Measurements from ENCODE around the gene STON1. TPM values are rescaled to one million over a fixed set of nuclear protein-coding genes. Genes with fewer than 3 reads are reported as not detected.

STON1 gene
- total RNA-seq: 35.2 TPM
- long read RNA-seq, full-length matches to known transcripts: 14 of 31 reads
- long read RNA-seq, partial matches to known transcripts: 9 of 31 reads
- long read RNA-seq, other reads (novel, unspliced or antisense): 8 of 31 reads

DNA sequence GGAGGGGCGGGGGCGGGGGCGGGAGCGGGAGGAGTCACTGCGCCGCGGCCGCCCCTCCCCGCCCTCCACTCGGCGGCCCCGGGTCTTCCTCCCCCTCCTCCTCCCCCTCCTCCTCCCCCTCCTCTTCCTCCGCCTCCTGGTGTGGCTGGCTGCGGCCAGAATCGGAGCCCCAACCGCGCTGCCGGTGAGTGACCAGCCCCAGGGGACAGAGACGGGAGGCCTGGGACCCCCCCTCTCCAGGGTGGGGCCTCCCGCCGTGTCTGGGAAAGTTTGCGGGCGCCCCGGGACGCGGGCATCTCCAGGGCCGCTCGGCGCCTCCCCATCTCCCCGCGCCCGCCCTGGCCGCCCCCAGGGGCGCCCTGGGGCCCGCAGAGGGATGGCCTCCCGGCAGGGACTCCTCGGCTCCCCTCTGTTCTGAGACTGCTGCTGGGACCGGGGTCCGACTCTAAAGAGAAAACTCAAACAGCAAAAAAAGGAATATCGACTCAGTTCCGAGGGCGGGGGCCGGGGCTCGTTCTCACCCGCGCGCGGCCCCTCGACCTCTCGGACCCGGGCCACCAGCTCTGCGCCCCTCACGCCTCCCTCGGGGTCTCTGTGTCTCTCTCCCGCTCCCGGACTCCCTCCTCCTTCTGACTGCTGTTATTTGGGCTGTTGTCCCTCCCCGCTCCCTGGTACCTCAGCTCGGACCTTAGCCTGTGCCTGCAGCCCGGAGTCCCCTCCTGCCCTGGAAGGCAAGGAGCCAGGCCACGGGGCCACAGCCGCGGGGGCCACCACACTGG lies at the start of gene STON1:
Gene STON1 (plus strand): TSS at position 122 of the 779 bp plus-strand sequence. CDS start 50,480 bp downstream, outside the sequence.
- Histone ChIP-seq H3K27ac (peak within 1 kb of the TSS; percentile 84), H3K9me3 (no peaks in the 10 kb centered on the region), H3K27me3 (no peaks in the 10 kb centered on the region), H3K36me3 (no peaks in the 10 kb centered on the region), H3K4me3 (peak within 1 kb of the TSS; percentile 83), H3K4me1 (peaks cover 12% of the 10 kb centered on the region)
- TF ChIP-seq CTCF (IDR thresholded peaks at IDR 0.05): peak; percentile 23
- intact Hi-C loops (cut with DNase I): no loop called here
- DNase-seq: peak; percentile 78
- peak; percentile 76 for ATAC-seq

DNA sequence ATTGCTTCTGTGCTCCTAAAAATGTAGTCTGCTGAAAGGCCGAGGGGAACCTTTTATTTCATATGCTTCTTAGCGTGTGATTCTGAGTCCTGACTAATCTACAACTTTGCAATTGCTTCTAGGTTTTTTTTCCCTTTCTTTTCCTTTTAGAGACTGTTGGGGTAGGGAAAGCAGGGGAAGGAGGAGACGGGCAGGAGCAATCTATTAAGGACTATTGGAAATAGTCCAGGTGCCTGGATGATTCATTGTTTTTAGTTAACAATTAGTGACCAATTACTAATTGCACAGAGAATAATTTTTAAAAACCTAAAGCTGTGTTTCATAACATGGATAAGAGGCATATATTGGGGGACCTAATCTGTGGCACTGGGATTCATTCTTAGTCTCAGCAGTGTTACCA lies 49.4 kb upstream of the STON1 start:
- ATAC-seq (no peak), DNase-seq (no peak)
- H3K9me3 ChIP-seq: no peaks in the 10 kb centered on the region
- intact Hi-C loops (cut with DNase I): no loop called here
- H3K36me3 ChIP-seq: peaks cover 30% of the 10 kb centered on the region
- H3K27ac ChIP-seq: peak overlapping the region; percentile 33
- no peak overlapping the region for H3K4me3 ChIP-seq
- no peak for TF ChIP-seq CTCF (IDR thresholded peaks at IDR 0.05)
- H3K4me1 ChIP-seq: peaks cover 28% of the 10 kb centered on the region
- no peaks in the 10 kb centered on the region for H3K27me3 ChIP-seq

- TF ChIP-seq CTCF (IDR thresholded peaks at IDR 0.05): no peak
- Histone ChIP-seq H3K4me3 (no peak overlapping the region), H3K36me3 (peaks cover 44% of the 10 kb centered on the region), H3K27ac (no peak overlapping the region), H3K27me3 (no peaks in the 10 kb centered on the region), H3K4me1 (peaks cover 28% of the 10 kb centered on the region), H3K9me3 (no peaks in the 10 kb centered on the region)
- ATAC-seq (no peak), DNase-seq (no peak)
- intact Hi-C loops (cut with DNase I): no loop called here
Observed at GRCh38 chr2:48482313-48482712, 47.6 kb upstream of the STON1 start.

DNA sequence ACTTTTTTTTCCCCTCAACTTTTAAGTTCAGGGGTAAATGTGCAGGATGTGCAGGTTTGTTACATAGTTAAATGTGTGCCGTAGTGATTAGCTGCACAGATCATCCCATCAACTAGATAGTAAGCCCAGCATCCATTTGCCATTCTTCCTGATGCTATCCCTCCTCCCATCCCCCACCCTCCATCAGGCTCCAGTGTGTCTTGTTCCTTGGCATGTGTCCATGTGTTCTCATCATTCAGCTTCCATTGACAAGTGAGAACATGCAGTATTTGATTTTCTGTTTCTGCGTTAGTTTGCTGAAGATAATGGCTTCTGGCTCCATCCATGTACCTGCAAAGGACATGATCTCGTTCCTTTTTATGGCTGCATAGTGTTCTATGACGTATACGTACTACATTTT lies 47.2 kb upstream of the STON1 start:
- TF ChIP-seq CTCF (IDR thresholded peaks at IDR 0.05): no peak
- Histone ChIP-seq H3K36me3 (peaks cover 48% of the 10 kb centered on the region), H3K27me3 (no peaks in the 10 kb centered on the region), H3K9me3 (no peaks in the 10 kb centered on the region), H3K27ac (no peak overlapping the region), H3K4me1 (peaks cover 28% of the 10 kb centered on the region), H3K4me3 (no peak overlapping the region)
- intact Hi-C loops (cut with DNase I): no loop called here
- DNase-seq (no peak), ATAC-seq (no peak)

DNA sequence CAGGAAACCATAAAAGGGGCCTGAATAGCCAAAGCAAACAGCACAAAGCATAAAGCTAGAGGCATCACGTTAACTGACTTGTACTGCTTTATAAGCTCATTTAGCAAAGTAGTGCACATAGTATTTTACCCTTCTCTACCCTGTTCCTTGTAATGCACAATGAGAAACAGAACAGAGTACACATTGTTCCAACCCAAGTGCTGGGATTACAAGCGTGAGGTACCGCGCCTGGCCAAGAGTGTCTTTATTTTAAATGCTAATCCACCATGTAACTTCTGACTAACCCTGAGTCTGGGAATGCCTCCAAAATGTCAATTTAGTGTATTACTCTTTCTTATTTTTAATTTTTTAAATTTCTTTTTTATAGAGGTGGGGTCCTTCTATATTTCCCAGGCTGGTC lies 46.4 kb upstream of the STON1 start:
- Histone ChIP-seq H3K27ac (no peak overlapping the region), H3K9me3 (no peaks in the 10 kb centered on the region), H3K4me1 (peaks cover 28% of the 10 kb centered on the region), H3K4me3 (no peak overlapping the region), H3K27me3 (no peaks in the 10 kb centered on the region), H3K36me3 (peaks cover 55% of the 10 kb centered on the region)
- DNase-seq: no peak
- intact Hi-C loops (cut with DNase I): no loop called here
- no peak for TF ChIP-seq CTCF (IDR thresholded peaks at IDR 0.05)
- no peak for ATAC-seq
